Sciatic nerve (tissue), 2 donors: Measurements from ENCODE around the gene POU3F3. TPM values are rescaled to one million over a fixed set of nuclear protein-coding genes. Genes with fewer than 3 reads are reported as not detected.

Experiments used
- ATAC-seq: fragments of 200-7000 bp; cut with Tn5 transposase; one replicate; pipeline ENCODE4 v1.9.1; 2020; ENCODE audit warnings: mild to moderate bottlenecking, moderate library complexity
- DNase-seq: peaks from one replicate; pipeline ENCODE4 v3.0.0-alpha.2; 2020; ENCODE audit warnings: low spot score
- intact Hi-C: fragments of 100-400 bp; cut with DNase I; formaldehyde crosslinking; loops from one replicate; pipeline ENCODE4 v1.14.2; 2022
- total RNA-seq: library from RNA; stranded (reverse); fragmentation: NEBNext Ultra II Directional; extraction: Animal tissue kit (Norgen Biotek cat#: 25700); gene quantifications from one replicate; pipeline ENCODE4 v1.2.1, GENCODE V29; 2021
- donor health status: DM: no; HTN: no; CAD: no.
- donor health status: DM: no; HTN: no; CAD: no.

The POU3F3 gene
- total RNA-seq: not detected

DNA sequence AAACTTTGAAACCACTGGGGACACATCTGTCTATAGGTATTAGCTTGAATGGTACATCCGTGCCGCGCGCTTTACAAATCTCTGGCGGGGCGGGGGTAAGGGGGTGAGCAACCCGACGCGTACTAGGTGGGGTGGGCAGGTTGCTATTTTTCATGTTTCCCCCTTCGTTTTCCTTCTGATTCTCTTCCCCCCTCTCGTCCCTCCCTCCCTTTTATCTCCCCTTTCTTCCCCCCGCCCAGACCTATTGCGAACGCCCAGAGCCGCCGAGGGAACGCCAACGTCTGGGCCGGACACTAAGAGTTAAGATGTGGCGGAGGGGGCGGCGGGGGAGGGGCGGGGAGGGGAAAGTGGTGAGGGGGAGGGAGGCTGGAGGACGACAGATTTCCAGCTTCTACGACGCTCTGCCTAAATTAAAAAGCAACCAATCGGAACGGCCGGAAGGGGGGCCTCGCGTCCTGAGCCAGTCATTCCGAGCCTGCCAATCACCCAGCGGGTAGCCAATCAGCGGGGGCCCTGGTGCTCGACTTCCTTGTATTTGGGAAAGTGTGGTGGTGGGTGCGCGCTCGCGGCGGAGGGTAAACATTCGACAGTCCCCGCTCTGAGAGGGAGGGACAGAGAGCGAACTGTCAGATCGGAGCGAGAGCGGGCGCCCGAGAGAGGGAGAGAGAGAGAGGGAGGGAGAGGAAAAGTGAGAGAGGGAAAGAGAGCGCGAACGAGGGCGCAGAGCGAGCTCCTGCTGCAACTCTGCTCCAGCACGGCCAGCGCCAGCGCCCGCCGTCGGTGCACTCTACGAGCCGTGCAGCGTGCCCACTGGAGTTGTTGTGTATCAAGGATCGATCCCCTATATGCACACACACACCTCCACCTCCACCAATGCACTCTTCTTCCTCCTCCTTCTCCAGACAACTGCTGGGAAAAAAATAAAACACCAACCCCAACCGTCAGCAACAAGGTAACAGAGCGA is at the start of gene POU3F3:
POU3F3 (plus strand) TSS at position 582 of the 964 bp plus-strand sequence. CDS start 1,396 bp downstream, outside the sequence.
- intact Hi-C loops: no loop called here
- DNase-seq (no peak), ATAC-seq (peak; percentile 49)

DNA sequence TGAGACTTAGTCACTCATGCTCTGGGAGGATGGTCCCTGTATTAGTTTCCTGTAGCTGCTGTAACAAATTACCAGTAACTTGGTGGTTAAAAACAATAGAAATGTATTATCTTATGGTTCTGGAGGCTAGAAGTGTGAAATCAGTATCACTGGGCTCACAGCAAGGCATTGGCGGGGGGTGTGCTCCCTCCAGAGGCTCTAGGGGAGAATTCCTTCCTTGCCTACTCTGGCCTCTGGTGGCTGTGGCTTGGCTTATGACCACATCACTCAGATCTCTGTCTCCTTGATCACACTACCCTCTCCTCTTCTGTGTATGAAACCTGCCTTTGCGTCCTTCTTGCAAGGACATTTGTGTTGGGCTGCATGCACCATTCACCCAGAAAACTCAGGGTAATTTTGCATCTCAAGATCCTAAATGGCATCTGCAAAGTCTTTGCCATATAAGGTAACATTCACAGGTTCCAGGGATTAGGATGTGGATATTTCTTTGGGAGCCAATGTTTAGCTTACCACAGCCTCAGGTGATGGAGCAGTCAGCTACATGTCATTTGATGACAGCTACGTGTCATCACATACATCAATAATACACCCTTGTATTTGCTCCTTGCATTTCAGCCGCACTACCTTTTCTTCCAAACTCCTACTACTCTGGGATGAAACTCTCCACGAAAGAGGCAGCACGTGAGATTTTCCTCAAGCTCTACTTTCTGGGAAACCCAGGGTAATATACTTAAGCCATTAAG is 49.6 kb upstream of the POU3F3 start:
- DNase-seq (no peak), ATAC-seq (no peak)
- intact Hi-C loops: no loop called here

DNA sequence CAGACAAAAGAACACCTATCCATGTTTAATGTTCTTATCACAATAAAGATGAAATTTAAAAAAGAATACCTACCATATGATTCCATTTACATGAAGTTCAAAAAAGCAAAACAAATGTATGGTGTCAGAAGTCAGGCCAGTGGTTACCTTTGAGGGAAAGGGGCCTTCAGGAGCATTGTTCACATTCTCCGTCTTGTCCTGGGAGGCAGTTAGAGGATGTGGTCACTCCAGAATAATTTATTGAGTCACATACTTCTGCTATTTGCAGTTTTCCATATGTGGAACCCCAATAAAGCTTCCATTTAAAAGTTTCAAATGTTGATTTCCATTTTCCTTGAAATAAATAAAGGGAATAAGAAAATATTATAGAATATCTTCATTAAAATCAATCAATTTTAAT is 41.6 kb upstream of the POU3F3 start:
- DNase-seq (no peak), ATAC-seq (no peak)
- intact Hi-C loops: no loop called here

DNA sequence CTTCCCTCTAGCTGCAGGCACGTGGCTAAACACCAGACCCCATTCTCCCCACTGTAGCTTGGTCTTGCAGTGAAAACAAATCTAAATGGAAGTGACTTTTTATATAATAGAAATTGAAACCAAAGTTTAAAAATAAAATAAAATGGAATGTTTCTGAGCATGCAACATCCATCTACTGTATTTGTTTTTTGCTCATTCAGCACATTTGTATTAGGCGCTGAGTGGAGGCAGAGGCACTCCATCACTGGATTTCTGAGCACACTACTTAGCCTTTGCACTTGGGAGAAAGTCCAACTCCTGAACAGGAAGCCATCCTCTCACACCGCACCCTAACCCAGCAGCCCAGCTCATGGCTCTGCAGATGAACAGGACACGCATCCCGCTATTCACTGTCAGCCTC is 37.8 kb upstream of the POU3F3 start:
- intact Hi-C loops: no loop called here
- ATAC-seq (no peak), DNase-seq (no peak)

DNA sequence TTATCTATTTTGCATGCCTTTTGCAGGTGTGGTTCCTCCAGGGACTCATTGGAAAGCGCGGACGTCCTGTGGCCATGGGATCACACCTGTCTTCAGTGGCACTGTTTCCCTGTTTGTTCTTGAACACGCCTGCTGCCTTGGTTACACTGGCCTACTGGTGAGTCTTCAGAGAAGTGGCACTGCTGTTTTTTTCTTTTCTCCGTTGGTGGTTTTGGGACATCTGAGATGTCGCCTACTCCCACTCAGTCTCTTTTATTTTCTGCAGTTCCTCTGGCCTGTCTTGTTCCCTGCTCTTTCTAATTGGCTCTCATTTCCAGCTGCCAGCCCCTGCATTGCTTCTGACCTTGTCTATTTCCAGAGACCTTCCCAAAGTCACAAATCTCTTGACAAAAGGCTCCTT is 35.7 kb upstream of the POU3F3 start:
- ATAC-seq (no peak), DNase-seq (no peak)
- intact Hi-C loops: no loop called here

DNA sequence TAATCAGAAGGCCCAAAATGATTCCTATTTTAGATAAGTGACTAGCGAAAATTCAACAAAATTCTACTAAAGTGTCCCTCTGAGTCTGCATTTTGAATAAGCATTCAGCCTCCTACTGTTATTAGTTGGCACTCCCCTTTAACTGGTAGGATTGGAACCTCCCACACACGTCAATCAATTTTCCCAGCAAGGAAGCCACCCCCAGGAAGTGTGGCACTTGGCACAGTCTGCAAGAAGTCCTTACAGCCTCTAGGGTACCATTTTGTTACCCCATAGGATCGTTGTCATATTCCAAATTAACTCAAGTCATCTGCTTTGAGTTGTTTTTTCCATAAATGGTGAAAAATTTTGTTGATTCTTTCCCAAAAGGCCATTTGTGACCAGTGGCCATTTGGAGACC is 33.8 kb upstream of the POU3F3 start:
- ATAC-seq (no peak), DNase-seq (no peak)
- intact Hi-C loops: no loop called here

DNA sequence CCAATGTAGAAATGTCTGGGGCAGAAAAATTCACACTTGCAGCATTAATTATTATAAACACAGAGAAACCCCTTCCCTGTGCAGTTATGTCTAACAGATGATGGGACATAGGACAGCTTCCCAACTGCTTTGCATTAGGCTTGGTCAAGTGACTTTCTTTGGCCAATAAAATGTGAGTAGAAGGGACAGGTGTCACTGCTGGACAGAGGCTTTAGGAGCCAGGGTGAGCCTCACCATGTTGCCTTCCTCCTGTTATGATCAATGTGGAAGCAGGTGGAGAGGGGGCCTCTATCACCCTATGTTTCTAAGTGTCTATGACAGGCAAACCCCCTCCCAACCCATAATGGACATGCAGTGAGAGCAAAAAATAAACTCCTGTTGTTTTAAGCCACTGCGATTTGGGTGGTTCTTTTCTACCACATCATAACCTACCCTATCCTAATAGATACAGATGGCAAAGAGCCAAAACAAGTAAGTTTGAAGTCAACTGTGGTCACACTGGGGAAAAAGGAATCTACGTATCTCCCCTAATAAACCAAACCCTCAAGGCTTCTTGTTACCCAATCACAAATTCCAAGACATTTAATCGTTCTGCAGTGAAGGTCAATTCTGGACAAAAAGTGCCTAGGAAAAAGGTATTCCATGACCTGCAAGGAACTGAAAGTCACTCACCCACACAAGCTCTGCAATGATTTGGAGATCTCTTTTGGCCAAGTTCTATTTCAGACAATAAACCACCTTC is 28.6 kb upstream of the POU3F3 start:
- DNase-seq (no peak), ATAC-seq (no peak)
- intact Hi-C loops: no loop called here

DNA sequence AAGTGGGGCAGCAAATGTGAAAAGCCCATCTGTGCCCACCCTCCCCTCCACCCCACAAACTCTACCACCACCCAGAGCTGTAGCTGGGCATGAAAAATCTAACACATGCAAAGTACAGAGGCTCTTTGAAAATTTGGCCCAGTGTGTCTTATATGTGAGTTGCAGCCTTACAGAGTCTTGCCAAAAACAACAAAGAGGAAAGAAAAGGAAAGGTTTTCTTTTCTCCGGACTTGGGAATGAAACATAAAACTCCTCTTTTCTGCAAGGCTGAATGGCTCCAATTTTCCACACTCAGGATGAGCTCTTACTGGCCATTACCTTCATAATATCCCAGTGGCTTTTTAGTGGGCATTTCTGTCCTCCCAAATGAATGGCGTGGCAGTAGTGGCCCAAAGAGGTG is 27.9 kb upstream of the POU3F3 start:
- no peak for ATAC-seq
- intact Hi-C loops: no loop called here
- no peak for DNase-seq

DNA sequence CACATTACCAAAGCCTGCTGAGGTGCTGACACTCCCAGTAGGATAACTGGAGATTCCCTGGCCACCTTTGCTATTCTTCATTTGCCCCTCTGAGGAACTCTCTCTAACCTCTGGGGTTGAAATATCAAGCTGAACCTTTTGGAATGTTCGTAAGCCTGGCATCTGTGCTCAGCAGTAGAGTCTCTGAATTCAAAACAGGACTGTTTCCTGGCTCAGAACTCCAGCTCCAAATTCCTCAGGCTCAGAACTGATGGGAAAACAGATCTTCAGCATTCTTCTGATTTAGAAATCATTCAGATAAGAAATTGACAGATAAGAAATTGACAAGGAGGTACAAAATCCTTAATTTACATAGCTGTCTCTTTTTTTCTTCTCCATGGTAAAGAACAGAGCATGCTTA is 22.2 kb upstream of the POU3F3 start:
- intact Hi-C loops: no loop called here
- ATAC-seq (no peak), DNase-seq (no peak)

DNA sequence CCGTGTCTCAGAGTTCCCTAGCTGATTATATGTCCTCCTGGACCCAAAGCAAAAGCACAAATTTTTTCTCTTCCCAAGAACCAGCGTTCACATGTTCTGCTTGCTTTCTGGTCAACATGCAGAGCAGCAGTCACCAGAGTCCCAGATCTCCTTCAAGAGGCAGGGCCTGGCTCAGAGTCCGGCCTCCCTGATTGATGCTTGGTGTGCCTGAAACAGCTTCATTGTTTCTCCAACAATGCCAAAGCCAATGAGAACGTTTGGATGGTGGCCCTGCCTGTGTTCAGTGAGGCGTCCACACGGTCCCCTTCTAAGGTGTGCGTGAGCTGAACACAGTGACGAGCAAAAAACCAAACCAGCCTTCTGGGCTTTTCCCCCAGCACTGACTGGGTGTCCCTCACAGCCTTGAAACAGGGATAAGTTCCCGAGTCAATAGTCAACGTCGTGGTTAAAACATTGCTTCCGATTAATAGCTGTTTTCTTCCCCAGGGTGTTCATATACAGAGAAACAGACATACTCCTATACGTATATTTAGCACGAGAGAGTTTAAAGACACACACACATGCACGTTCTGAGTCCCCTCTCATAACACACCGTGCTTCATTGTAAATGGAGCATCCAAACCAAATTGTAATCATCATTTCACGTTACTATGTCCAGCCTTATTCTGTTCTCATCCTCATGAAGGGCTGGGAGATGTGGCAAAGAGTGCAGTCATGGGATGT is 19.3 kb upstream of the POU3F3 start:
- intact Hi-C loops: no loop called here
- no peak for ATAC-seq
- no peak for DNase-seq

DNA sequence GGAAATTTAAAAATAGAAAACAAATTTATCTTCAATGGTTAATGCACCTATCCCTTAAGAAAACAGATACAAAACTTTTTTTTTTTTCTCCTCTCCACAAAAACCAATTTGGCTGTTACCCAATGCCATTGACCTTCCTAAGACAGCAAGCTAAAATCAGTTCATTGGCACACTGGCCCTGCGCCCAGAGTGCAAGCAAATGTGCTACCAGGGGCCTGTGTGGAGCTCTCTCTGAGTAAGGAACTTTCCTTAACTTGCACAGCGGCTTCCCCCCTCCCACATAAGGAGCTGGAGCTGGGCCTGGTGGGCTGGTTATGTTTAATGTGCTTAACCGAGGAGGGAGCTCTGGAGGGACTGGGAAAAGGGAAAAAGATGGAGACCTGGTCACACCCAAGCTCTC is 17.6 kb upstream of the POU3F3 start:
- intact Hi-C loops: no loop called here
- DNase-seq: no peak
- ATAC-seq: no peak

DNA sequence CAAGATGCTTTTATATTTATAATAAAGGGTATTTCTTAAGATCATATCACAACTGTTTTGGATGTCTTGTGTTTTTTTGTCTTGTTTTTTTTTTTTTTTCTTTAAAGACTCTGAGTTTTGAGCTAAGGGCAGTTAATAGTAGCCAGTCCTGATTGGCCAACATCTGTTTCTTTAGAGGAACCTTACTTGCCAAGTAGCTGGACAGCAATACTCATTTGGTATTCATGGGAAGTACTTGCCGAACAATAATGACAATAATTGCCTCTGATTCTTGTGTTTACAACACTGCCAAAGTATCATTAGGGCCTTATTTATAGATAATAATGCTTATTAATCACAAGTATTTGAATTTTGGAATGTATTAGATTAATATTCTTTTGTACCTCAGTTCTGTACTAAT is 17.1 kb upstream of the POU3F3 start:
- no peak for ATAC-seq
- no peak for DNase-seq
- intact Hi-C loops: no loop called here

DNA sequence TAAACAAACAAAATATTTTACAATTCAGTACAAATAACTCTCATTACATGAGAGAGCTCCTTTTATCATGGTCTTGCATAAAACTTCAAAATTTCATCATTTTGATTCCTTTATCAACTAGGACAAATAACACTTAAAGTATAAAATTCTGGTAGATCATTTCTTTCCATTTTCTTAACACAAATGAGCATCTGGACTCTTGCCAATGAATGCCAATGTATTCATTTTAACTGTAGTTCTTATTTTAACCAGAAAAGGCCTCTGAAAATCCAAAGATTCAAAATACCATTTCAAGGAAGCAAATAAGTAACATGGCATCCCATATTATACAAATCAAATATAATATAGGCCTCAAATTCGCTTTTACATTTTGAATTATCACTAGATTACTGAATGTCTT is 13.8 kb upstream of the POU3F3 start:
- DNase-seq: no peak
- no peak for ATAC-seq
- intact Hi-C loops: no loop called here

DNA sequence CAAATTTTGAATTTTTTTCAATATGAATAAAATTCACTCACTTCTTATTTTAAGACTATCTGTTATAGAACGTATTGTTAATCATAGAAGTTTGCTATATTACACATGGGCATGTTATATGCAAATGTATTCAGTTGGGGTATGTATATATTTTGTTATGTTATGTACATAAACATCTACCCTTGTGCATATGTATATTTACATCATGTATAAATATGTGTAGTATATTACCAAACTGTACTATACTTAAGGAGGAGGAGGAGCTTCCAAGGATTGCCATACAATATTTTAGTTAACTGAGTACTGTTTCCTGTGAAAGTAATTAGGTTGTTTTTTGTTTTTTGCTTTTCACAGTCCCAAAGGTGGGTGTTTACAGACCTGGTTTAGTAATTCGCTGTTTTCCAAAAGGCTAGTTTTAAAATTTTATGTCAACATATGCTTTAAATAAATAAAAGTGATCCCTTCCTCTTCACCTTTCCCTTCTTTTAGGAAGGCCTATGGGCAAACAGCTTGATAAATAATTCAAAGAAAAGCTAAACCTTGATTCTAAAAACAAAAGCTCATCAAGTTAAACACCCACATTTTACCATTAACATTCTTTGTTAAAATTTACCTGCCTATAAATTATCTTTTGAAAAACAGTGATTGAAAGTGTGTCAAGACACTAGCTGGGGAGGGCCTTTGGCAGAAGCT is 12.9 kb upstream of the POU3F3 start:
- ATAC-seq (no peak), DNase-seq (no peak)
- intact Hi-C loops: no loop called here

DNA sequence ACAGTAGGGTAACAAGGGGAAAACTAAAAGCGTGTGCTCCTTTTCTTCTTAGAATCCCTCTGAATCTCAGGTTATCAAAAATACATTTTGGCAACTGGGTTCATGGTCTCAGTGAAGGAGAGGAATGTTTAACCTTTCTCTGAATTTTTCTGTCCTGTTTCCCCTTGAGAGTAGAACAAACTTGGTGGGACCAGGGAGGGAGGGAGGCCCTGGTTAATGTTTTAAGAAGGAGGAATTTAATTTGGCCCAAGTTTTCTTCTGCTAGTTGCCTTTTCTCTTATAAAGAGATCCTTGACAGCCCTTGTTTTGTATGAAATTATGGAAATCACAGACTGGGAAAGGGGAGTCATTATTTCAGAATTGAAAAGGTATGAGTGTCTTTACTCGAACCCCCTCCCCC is 12.2 kb upstream of the POU3F3 start:
- intact Hi-C loops: no loop called here
- no peak for ATAC-seq

DNA sequence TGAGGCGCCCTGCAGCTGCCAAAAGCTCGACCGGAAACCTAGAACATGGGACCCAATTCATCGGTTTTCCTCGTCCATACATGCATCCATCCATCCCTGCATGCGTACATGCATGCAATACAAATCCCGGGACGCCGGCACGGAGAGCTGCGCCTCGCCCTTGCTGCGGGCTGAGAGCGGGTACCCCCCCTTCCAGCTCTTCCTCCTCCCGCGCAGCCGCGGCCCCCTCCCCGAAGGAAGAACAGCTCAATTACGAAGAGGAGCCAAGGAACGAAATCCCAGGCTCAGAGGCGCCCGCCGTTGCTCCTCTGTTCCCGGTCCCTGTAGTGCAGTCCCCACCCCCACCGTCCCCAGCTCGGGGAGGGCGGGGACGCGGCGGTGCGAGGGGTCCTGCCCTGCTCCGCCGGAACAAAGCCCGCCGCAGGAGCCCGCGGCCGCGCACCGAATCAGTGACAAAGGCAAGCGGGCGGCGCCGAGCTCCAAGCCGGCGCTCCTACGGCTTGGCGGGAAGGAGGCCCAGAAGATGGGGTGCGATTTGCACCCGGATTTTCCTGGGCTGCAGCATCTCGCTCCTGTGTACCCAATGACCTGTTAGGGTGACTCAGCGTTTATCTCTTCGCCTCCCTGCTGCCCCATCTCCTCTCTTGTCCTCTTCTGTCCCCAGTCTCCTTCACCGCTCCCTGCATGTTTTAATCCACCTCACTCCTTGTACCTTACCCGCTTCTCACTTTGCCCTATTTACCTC is 8.9 kb upstream of the POU3F3 start:
- no peak for ATAC-seq
- DNase-seq: no peak
- intact Hi-C loops: no loop called here

More for the DNA sequence above, 12.2 kb upstream of the POU3F3 start:
- no peak for DNase-seq

DNA sequence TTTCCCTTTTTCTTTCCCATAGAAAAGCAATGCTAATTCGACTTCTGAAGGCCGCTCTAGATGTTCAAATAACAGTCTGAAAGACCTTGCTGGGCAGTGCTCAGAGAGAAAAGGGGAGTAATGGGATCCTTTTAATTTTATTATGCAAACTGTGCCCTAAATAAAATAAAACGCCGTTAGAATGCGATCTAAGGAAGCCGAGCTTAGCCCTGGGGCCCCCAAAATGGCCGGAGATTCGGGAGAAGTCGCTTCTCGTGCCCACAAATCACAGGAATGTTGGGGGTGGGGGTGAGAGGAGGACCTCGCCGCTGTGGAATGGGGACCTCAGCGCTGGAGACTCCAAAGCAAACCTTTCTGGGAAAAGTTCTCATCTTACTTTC is 8.4 kb upstream of the POU3F3 start:
- intact Hi-C loops: no loop called here
- DNase-seq: no peak
- no peak for ATAC-seq
